ENCODE data around the gene TLR7. TPM values are rescaled to one million over a fixed set of nuclear protein-coding genes. Genes with fewer than 3 reads are reported as not detected.
A peak's percentile ranks its signal among the peaks of the same experiment; 100 is the strongest.

The TLR7 gene
- total and polyA plus RNA-seq, 2 donors (not counting 3 experiments of a cell fraction or from before 2014, with no cell fraction given), result not detected

- H3K4me3 ChIP-seq (replicated peaks in 1 of 3; ENCODE audit: insufficient read depth in 1 of 3, low read depth in 1 of 3, low read length in 3 of 3), result no peak overlapping the region
- intact Hi-C loops (cut with micrococcal nuclease), result no loop called here
- no peaks in the 10 kb centered on the region for H4K20me1 ChIP-seq (replicated peaks; ENCODE audit: control insufficient read depth, extremely low read depth, insufficient read depth, low read length)
- no peaks in the 10 kb centered on the region for H3K27me3 ChIP-seq (ENCODE audit: control insufficient read depth in 2 of 2, insufficient read depth in 2 of 2, low read length in 2 of 2)
- TF ChIP-seq GATA2 (IDR thresholded peaks at IDR 0.05; ENCODE audit: insufficient read depth, insufficient read length, low read depth, low read length) (no peak), POLR2AphosphoS5 (IDR thresholded peaks at IDR 0.05; ENCODE audit: insufficient read depth, low read depth, low read length) (no peak), CTCF (IDR thresholded peaks at IDR 0.05; ENCODE audit: extremely low read depth in 1 of 2, insufficient read depth in 1 of 2, low read depth in 1 of 2, low read length in 2 of 2) (no peak), POLR2A (IDR thresholded peaks at IDR 0.05; ENCODE audit: low read depth, low read length) (no peak), EZH2 (IDR thresholded peaks at IDR 0.05; ENCODE audit: borderline replicate concordance, low read depth, low read length, severe bottlenecking) (no peak), MYC (IDR thresholded peaks at IDR 0.05; ENCODE audit: low read depth, low read length) (no peak), JUN (IDR thresholded peaks at IDR 0.05; ENCODE audit: borderline replicate concordance, insufficient read depth, insufficient read length, low read depth) (no peak), FOS (IDR thresholded peaks at IDR 0.05; ENCODE audit: borderline replicate concordance, insufficient read depth, low read length) (no peak), MAX (IDR thresholded peaks at IDR 0.05; ENCODE audit: insufficient read depth, insufficient read length) (no peak)
- H3K4me1 ChIP-seq (ENCODE audit: control insufficient read depth, extremely low read depth, insufficient read depth, low read length), result no peaks in the 10 kb centered on the region
- ChIA-PET POLR2A (no interaction called here), CTCF (no interaction called here)
- no peak overlapping the region for H3K9ac ChIP-seq (replicated peaks; ENCODE audit: extremely low read depth, insufficient read depth, low read length)
- no peak overlapping the region for H2AFZ ChIP-seq (ENCODE audit: low read depth, low read length)
- H3K36me3 ChIP-seq (ENCODE audit: control insufficient read depth in 2 of 2, extremely low read depth in 1 of 2, insufficient read depth in 2 of 2, low read length in 2 of 2), result no peaks in the 10 kb centered on the region
- no peaks in the 10 kb centered on the region for H3K9me1 ChIP-seq (replicated peaks; ENCODE audit: control insufficient read depth, extremely low read depth, insufficient read depth, low read length)
- H3K79me2 ChIP-seq (ENCODE audit: control insufficient read depth, insufficient read depth, low read length), result no peaks in the 10 kb centered on the region
- H3K9me3 ChIP-seq (replicated peaks; ENCODE audit: control insufficient read depth, insufficient read depth, low read length), result no peaks in the 10 kb centered on the region
- FAIRE-seq (peak; percentile 44), DNase-seq (ENCODE audit: low read depth, low spot score) (no peak)
- BruUV-seq (replicated peaks), result no TSS peak
- dilution Hi-C loops (cut with MboI; ENCODE audit: extremely low pct_ligation_motif_present, low sequenced_read_pairs), result no loop called here
- H3K4me2 ChIP-seq (ENCODE audit: insufficient read depth, low read length), result no peak overlapping the region
- H3K27ac ChIP-seq (ENCODE audit: insufficient read depth, low read depth, low read length), result no peak overlapping the region
These were observed 46.1 kb downstream of the TLR7 start for GRCh38 chrX:12912791-12913482.

Data from endothelial cell of umbilical vein (primary cell).